SK-N-SH treated with all-trans-retinoic acid at 6 μM for 48 hours (cell line): ENCODE data around the gene CSKMT.
"Not testable (repeated sequence)": the region's sequence is repeated elsewhere in the genome, so short reads cannot be mapped to it uniquely, and the experiment has no call there.

ENCODE experiments used
- ATAC-seq: fragments of 200-7000 bp; cut with Tn5 transposase; 3 replicates; pipeline ENCODE4 v1.9.1; 2020; ENCODE audit warnings: mild to moderate bottlenecking, moderate library complexity
- ARNTL ChIP-seq: fragments of 450-650 bp; formaldehyde crosslinking; IDR thresholded peaks from 2 replicates; pipeline ENCODE4 v1.5.0; 2020; ENCODE audit warnings: low read depth, mild to moderate bottlenecking, moderate library complexity, borderline replicate concordance
- BACH2 ChIP-seq: fragments of 250-450 bp; sonication (Bioruptor Pico); IDR thresholded peaks from 2 replicates; pipeline ENCODE4 v1.9.0; 2021; ENCODE audit warnings: mild to moderate bottlenecking, borderline replicate concordance
- CREB5 ChIP-seq: fragments of 250-450 bp; sonication (Bioruptor Pico); IDR thresholded peaks from 2 replicates; pipeline ENCODE4 v1.5.1; 2020; ENCODE audit warnings: low read depth, mild to moderate bottlenecking, moderate library complexity
- ESRRG ChIP-seq: fragments of 250-450 bp; sonication (Bioruptor Pico); IDR thresholded peaks from 2 replicates; pipeline ENCODE4 v1.6.1; 2021; ENCODE audit warnings: mild to moderate bottlenecking
- OSR1 ChIP-seq: fragments of 250-450 bp; sonication (Bioruptor Pico); IDR thresholded peaks from 2 replicates; pipeline ENCODE4 v1.8.0; 2022; ENCODE audit warnings: moderate library complexity, mild to moderate bottlenecking, inconsistent platforms
- POU6F1 ChIP-seq: fragments of 250-450 bp; sonication (Bioruptor Pico); IDR thresholded peaks from 2 replicates; pipeline ENCODE4 v1.8.0; 2021; ENCODE audit warnings: low read depth, mild to moderate bottlenecking, moderate library complexity, borderline replicate concordance
- PPARA ChIP-seq: fragments of 250-450 bp; sonication (Bioruptor Pico); IDR thresholded peaks from 2 replicates; pipeline ENCODE4 v1.5.0; 2020; ENCODE audit warnings: mild to moderate bottlenecking, borderline replicate concordance
- RARB ChIP-seq: fragments of 250-450 bp; sonication (Bioruptor Pico); IDR thresholded peaks from 2 replicates; pipeline ENCODE4 v1.8.0; 2021; ENCODE audit warnings: mild to moderate bottlenecking, moderate library complexity
- SNAI2 ChIP-seq: fragments of 250-450 bp; sonication (Bioruptor Pico); IDR thresholded peaks from 2 replicates; pipeline ENCODE4 v1.5.0; 2020; ENCODE audit warnings: mild to moderate bottlenecking, moderate library complexity
- TCF4 ChIP-seq: fragments of 250-450 bp; sonication (Bioruptor Pico); IDR thresholded peaks from 2 replicates; pipeline ENCODE4 v1.8.0; 2021; ENCODE audit warnings: mild to moderate bottlenecking, moderate library complexity, borderline replicate concordance
- TOX ChIP-seq: fragments of 250-450 bp; sonication (Bioruptor Pico); IDR thresholded peaks from 2 replicates; pipeline ENCODE4 v1.8.0; 2021; ENCODE audit warnings: mild to moderate bottlenecking, moderate library complexity, borderline replicate concordance
- TSHZ2 ChIP-seq: fragments of 250-450 bp; sonication (Bioruptor Pico); IDR thresholded peaks from 2 replicates; pipeline ENCODE4 v1.5.0; 2020; ENCODE audit warnings: mild to moderate bottlenecking, moderate library complexity
- ZC3H10 ChIP-seq: fragments of 250-450 bp; sonication (Bioruptor Pico); IDR thresholded peaks from 2 replicates; pipeline ENCODE4 v1.5.1; 2021; ENCODE audit warnings: mild to moderate bottlenecking, moderate library complexity
- ZFP3 ChIP-seq: fragments of 250-450 bp; sonication (Bioruptor Pico); IDR thresholded peaks from 2 replicates; pipeline ENCODE4 v1.5.0; 2020; ENCODE audit warnings: mild to moderate bottlenecking, moderate library complexity
- ZFP30 ChIP-seq: fragments of 450-650 bp; formaldehyde crosslinking; IDR thresholded peaks from 2 replicates; pipeline ENCODE4 v1.5.0; 2022; ENCODE audit warnings: mild to moderate bottlenecking, moderate library complexity
- ZNF70 ChIP-seq: fragments of 450-650 bp; formaldehyde crosslinking; IDR thresholded peaks from 2 replicates; pipeline ENCODE4 v1.5.0; 2020; ENCODE audit warnings: mild to moderate bottlenecking, moderate library complexity
- ZNF8 ChIP-seq: fragments of 450-650 bp; formaldehyde crosslinking; IDR thresholded peaks from 2 replicates; pipeline ENCODE4 v1.5.0; 2020; ENCODE audit warnings: mild to moderate bottlenecking, moderate library complexity
- TF ChIP-seq, protein P1 (sequence below): fragments of 250-450 bp; sonication (Bioruptor Pico); IDR thresholded peaks from 2 replicates; pipeline ENCODE4 v1.5.1; 2021; ENCODE audit warnings: mild to moderate bottlenecking, moderate library complexity

Gene CSKMT

DNA sequence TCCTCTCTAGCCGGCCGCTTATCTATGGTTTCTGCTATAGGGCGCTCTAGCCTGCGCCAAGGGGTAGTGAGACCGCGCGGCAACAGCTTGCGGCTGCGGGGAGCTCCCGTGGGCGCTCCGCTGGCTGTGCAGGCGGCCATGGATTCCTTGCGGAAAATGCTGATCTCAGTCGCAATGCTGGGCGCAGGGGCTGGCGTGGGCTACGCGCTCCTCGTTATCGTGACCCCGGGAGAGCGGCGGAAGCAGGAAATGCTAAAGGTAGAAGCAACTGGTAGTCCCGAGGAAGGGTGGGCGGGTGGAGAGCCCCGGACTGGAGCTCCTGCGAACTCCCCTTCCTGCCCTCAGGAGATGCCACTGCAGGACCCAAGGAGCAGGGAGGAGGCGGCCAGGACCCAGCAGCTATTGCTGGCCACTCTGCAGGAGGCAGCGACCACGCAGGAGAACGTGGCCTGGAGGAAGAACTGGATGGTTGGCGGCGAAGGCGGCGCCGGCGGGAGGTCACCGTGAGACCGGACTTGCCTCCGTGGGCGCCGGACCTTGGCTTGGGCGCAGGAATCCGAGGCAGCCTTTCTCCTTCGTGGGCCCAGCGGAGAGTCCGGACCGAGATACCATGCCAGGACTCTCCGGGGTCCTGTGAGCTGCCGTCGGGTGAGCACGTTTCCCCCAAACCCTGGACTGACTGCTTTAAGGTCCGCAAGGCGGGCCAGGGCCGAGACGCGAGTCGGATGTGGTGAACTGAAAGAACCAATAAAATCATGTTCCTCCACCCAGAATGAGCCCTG, 6.7 kb downstream of the CSKMT start, which contains the start of the genes LBHD1 and UQCC3:
Gene LBHD1, minus strand, starts transcription at position 660 of the 782 bp plus-strand sequence. CDS start 2,236 bp downstream, outside the sequence.
Gene UQCC3, plus strand, starts transcription at position 66 of the 782 bp plus-strand sequence. Its CDS starts 73 bp downstream, at position 139.
- TF ChIP-seq ZFP30, result no peak
- TF ChIP-seq, protein P1, sequence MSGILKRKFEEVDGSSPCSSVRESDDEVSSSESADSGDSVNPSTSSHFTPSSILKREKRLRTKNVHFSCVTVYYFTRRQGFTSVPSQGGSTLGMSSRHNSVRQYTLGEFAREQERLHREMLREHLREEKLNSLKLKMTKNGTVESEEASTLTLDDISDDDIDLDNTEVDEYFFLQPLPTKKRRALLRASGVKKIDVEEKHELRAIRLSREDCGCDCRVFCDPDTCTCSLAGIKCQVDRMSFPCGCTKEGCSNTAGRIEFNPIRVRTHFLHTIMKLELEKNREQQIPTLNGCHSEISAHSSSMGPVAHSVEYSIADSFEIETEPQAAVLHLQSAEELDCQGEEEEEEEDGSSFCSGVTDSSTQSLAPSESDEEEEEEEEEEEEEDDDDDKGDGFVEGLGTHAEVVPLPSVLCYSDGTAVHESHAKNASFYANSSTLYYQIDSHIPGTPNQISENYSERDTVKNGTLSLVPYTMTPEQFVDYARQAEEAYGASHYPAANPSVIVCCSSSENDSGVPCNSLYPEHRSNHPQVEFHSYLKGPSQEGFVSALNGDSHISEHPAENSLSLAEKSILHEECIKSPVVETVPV, result no peak
- no peak for TF ChIP-seq TOX (CRISPR knock-in tag)
- no peak for TF ChIP-seq OSR1 (CRISPR knock-in tag)
- no peak for TF ChIP-seq RARB (CRISPR knock-in tag)
- TF ChIP-seq POU6F1 (CRISPR knock-in tag), result no peak
- no peak for TF ChIP-seq ARNTL (CRISPR knock-in tag)
- TF ChIP-seq PPARA (CRISPR knock-in tag), result no peak
- no peak for TF ChIP-seq ZC3H10 (CRISPR knock-in tag)
- no peak for TF ChIP-seq ZNF8
- TF ChIP-seq TSHZ2 (CRISPR knock-in tag), result no peak
- TF ChIP-seq ESRRG (CRISPR knock-in tag), result no peak
- no peak for TF ChIP-seq SNAI2 (CRISPR knock-in tag)
- no peak for TF ChIP-seq BACH2 (CRISPR knock-in tag)
- no peak for TF ChIP-seq ZFP3
- TF ChIP-seq CREB5, result no peak
- no peak for TF ChIP-seq TCF4 (CRISPR knock-in tag)
- no peak for TF ChIP-seq ZNF70 (CRISPR knock-in tag)
- peak; percentile 87 for ATAC-seq

DNA sequence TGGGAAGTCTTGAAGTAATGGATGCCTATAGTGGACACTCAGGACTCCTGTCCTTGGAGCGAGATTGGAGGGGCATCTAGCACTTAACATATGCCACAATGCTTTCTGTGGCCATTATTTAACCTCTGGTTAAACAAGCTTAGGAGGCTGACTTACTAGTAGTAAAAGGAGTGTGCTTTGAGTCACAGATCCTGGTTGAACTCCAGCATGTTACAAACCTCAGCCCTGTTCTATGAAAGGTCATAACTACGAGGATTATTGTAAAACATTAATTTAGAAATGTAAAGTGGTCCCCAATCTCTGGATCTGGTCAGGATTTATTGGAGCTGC, 8.0 kb downstream of the CSKMT start:
- TF ChIP-seq TSHZ2 (CRISPR knock-in tag) (no peak), CREB5 (no peak), TOX (CRISPR knock-in tag) (no peak), BACH2 (CRISPR knock-in tag) (no peak)
- ATAC-seq, result no peak

DNA sequence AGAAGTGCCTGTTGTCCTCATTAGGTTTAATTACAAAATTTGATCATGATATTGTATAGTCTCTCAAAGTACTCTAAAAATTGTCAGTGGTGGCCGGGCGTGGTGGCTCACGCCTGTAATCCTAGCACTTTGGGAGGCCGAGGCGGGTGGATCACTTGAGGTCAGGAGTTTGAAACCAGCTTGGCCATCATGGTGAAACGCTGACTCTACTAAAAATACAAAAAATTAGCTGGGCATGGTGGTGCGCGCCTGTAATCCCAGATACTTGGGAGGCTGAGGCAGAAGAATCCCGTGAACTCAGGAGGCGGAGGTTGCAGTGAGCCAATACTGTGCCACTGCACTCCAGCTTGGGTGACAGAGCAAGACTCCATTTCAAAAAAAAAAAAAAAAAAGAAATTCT, 10.3 kb downstream of the CSKMT start:
- not testable (repeated sequence) for ATAC-seq
